Pancreas (tissue), 10 donors: Measurements from ENCODE around the gene MARCHF6. TPM values are rescaled to one million over a fixed set of nuclear protein-coding genes. Genes with fewer than 3 reads are reported as not detected.
A peak's percentile ranks its signal among the peaks of the same experiment; 100 is the strongest.

Experiments used
- ATAC-seq, 4 donors: fragments of 200-7000 bp; cut with Tn5 transposase; one replicate each; pipeline versions ENCODE4 v1.8.0 to v1.9.1; 2020; ENCODE audit warnings: mild to moderate bottlenecking in 4 of 4, moderate library complexity in 4 of 4
- DNase-seq, 6 donors: peaks; one replicate each; pipeline ENCODE4 v3.0.0-alpha.2; 2020
- FAIRE-seq: peaks from 2 replicates; lab custom pipeline; 2012; peaks lifted over from hg19 to GRCh38; lab: Jason Lieb, UNC
- H3K27ac ChIP-seq, 4 donors: fragments of 200-600 bp; sonication (generic); 1 replicate in 3 of 4; 2 replicates in 1 of 4; pipeline versions ENCODE4 v1.5.0 to v1.8.0; 2020
- H3K27me3 ChIP-seq, 4 donors: fragments of 200-600 bp; one replicate each; pipeline ENCODE4 v1.8.0; 2021
- H3K36me3 ChIP-seq, 3 donors: fragments of 200-600 bp; sonication (generic) in 1 of 3; one replicate each; pipeline versions ENCODE4 v1.5.0 to v1.8.0; 2020 to 2021
- H3K4me1 ChIP-seq, 3 donors: fragments of 200-600 bp; one replicate each; pipeline ENCODE4 v1.8.0; 2021
- H3K4me3 ChIP-seq, 4 donors: fragments of 200-600 bp; sonication (generic) in 2 of 4; one replicate each; pipeline versions ENCODE4 v1.5.0 to v1.8.0; 2020 to 2021
- H3K9me3 ChIP-seq, 4 donors: fragments of 200-600 bp; one replicate each; pipeline ENCODE4 v1.8.0; 2021
- WGBS, 2 donors: extraction: QIAGEN DNeasy Blood & Tissue Kit; methylation state at CpG; one replicate each; pipeline ENCODE4 v1.1.7; 2013; 5-methylcytosine and 5-hydroxymethylcytosine counted together
- intact Hi-C, 3 donors: fragments of 100-400 bp; cut with DNase I; formaldehyde crosslinking; loops; one replicate each; pipeline versions ENCODE4 v1.11.1 to v1.14.2; 2022
- polyA plus RNA-seq, 2 donors: library from polyadenylated mRNA; stranded (reverse); fragments of 200-250 nt; gene quantifications; one replicate each; pipeline ENCODE4 v1.2.3, GENCODE V29; 2013
- total RNA-seq, 6 donors: library from RNA; stranded (reverse); fragmentation: NEBNext Ultra II Directional in 4 of 6; extraction: Animal tissue kit (Norgen Biotek cat#: 25700) in 4 of 6; gene quantifications; one replicate each; pipeline versions ENCODE4 v1.2.1 to v1.2.4, GENCODE V29; 2021 to 2023
- TF ChIP-seq, protein P1 (sequence below), 4 donors: fragments of 200-600 bp; sonication (generic) in 3 of 4; IDR thresholded peaks; one replicate each; pipeline versions ENCODE4 v1.5.0 to v1.8.0; 2021; ENCODE audit warnings: antibody characterized with exemption in 4 of 4
- donor health status: healthy with polysubstance abuse.
- donor health status: DM: no; HTN: no; CAD: no; lungs with moderate emphysema.
- donor health status: DM: no; HTN: no; CAD: no.
- donor health status: control.
- donor health status: control.
- donor health status: Bipolar disorder and iron deficiency.
- donor health status: DM: yes; HTN: yes; CAD: no.
- donor health status: DM: no; HTN: no; CAD: no.
- donor health status: DM: no; HTN: no; CAD: no.
- donor health status: DM: yes; HTN: yes; CAD: no.

MARCHF6 gene
- total and polyA plus RNA-seq, 8 donors: 68.5 to 105 (median 82.8) TPM

GRCh38 chr5:10319202-10319851 is 34.2 kb upstream of the MARCHF6 start:
- Histone ChIP-seq H3K4me3 (no peak overlapping the region), H3K9me3 (no peaks in the 10 kb centered on the region), H3K27me3 (no peaks in the 10 kb centered on the region), H3K36me3 (no peaks in the 10 kb centered on the region), H3K27ac (no peak overlapping the region), H3K4me1 (peaks cover 0 to 8% (median 0%) of the 10 kb centered on the region in 3 donors)
- 80 to 86% methylated on average over 11 of the region's 11 CpGs for WGBS, 2 donors
- DNase-seq: no peak
- no peak for FAIRE-seq
- TF ChIP-seq, protein P1, sequence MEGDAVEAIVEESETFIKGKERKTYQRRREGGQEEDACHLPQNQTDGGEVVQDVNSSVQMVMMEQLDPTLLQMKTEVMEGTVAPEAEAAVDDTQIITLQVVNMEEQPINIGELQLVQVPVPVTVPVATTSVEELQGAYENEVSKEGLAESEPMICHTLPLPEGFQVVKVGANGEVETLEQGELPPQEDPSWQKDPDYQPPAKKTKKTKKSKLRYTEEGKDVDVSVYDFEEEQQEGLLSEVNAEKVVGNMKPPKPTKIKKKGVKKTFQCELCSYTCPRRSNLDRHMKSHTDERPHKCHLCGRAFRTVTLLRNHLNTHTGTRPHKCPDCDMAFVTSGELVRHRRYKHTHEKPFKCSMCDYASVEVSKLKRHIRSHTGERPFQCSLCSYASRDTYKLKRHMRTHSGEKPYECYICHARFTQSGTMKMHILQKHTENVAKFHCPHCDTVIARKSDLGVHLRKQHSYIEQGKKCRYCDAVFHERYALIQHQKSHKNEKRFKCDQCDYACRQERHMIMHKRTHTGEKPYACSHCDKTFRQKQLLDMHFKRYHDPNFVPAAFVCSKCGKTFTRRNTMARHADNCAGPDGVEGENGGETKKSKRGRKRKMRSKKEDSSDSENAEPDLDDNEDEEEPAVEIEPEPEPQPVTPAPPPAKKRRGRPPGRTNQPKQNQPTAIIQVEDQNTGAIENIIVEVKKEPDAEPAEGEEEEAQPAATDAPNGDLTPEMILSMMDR (IDR thresholded peaks at IDR 0.05): no peak
- peak in 1 of 4 donors; percentile 49 for ATAC-seq
- intact Hi-C loops: no loop called here

GRCh38 chr5:10320793-10321192 is 32.7 kb upstream of the MARCHF6 start:
- FAIRE-seq: no peak
- Histone ChIP-seq H3K36me3 (no peaks in the 10 kb centered on the region), H3K27ac (no peak overlapping the region), H3K4me3 (no peak overlapping the region), H3K27me3 (no peaks in the 10 kb centered on the region), H3K9me3 (no peaks in the 10 kb centered on the region), H3K4me1 (peaks cover 0 to 8% (median 0%) of the 10 kb centered on the region in 3 donors)
- intact Hi-C loops: no loop called here
- no peak for DNase-seq
- TF ChIP-seq, protein P1 (IDR thresholded peaks at IDR 0.05): no peak
- ATAC-seq: no peak
- WGBS, 2 donors: 63 to 67% methylated on average over 3 of the region's 3 CpGs

DNA sequence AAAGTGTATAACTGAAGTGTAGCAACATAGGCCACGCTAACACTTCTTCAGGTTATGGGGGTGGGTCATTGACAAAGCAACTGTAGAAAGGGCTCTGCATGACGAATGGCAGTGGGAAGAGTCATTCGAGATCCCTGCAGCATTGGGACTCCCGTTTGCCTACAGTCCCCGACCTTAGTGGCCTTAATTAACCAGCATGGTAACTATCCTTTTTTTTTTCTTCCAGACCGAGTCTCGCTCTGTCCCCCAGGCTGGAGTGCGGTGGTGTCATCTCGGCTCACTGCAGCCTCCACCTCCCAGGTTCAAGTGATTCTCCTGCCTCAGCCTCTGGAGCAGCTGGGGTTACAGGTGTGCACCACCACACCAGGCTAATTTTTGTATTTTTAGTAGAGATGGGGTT is 31.6 kb upstream of the MARCHF6 start:
- intact Hi-C loops: no loop called here
- no peaks in the 10 kb centered on the region for H3K36me3 ChIP-seq
- H3K27me3 ChIP-seq: no peaks in the 10 kb centered on the region
- 83% methylated on average over 9 of the region's 9 CpGs for WGBS, 2 donors
- TF ChIP-seq, protein P1 (IDR thresholded peaks at IDR 0.05): no peak
- ATAC-seq: no peak
- H3K4me1 ChIP-seq: peaks cover 0 to 8% (median 0%) of the 10 kb centered on the region in 3 donors
- H3K4me3 ChIP-seq: no peak overlapping the region
- DNase-seq: no peak
- FAIRE-seq: no peak
- no peaks in the 10 kb centered on the region for H3K9me3 ChIP-seq
- no peak overlapping the region for H3K27ac ChIP-seq

GRCh38 chr5:10323588-10324488 is 29.7 kb upstream of the MARCHF6 start:
- TF ChIP-seq, protein P1 (IDR thresholded peaks at IDR 0.05): no peak
- Histone ChIP-seq H3K4me1 (peaks cover 0 to 8% (median 0%) of the 10 kb centered on the region in 3 donors), H3K36me3 (no peaks in the 10 kb centered on the region), H3K4me3 (no peak overlapping the region), H3K9me3 (no peaks in the 10 kb centered on the region), H3K27me3 (no peaks in the 10 kb centered on the region), H3K27ac (no peak overlapping the region)
- no peak for DNase-seq
- FAIRE-seq: no peak
- WGBS, 2 donors: 47% methylated on average over 6 of the region's 6 CpGs
- intact Hi-C loops: no loop called here
- ATAC-seq: peak; percentile 80 to 89 (median 85)
